HEK293 (cell line): ENCODE results near the gene SIX2.

Source experiments
- CTCF ChIA-PET: fragments of 350-600 bp; formaldehyde crosslinking; extraction: SDS; loops from one replicate; lab custom pipeline; 2021; ENCODE audit warnings: antibody characterized with exemption; lab: Yijun Ruan, JAX
- POLR2A ChIA-PET: fragments of 300-600 bp; formaldehyde crosslinking; extraction: SDS; loops from one replicate; lab custom pipeline; 2020; ENCODE audit warnings: antibody characterized with exemption, inconsistent platforms; lab: Yijun Ruan, JAX
- H3K27ac ChIP-seq: fragments of 200-500 bp; sonication (Bioruptor generic); 2 replicates; pipeline ENCODE4 v1.5.1; 2014; ENCODE audit warnings: low read depth, low read length, control low read depth, inconsistent platforms; ENCODE audit errors: extremely low read depth
- H3K36me3 ChIP-seq, 2 experiments: fragments of 200-500 bp in 1 of 2; sonication (Bioruptor generic) in 1 of 2; 1 replicate in 1 of 2; 2 replicates in 1 of 2; pipeline ENCODE4 v1.5.1; 2014 to 2017; ENCODE audit warnings: inconsistent platforms in 2 of 2, low read length in 2 of 2; ENCODE audit not compliant: control insufficient read depth in 2 of 2, insufficient read depth in 1 of 2
- H3K4me1 ChIP-seq: fragments of 200-500 bp; sonication (Bioruptor generic); 2 replicates; pipeline ENCODE4 v1.5.1; 2014; ENCODE audit warnings: mild to moderate bottlenecking, low read length, inconsistent platforms; ENCODE audit not compliant: control insufficient read depth, insufficient read depth
- H3K4me3 ChIP-seq: 2 replicates; pipeline ENCODE4 v1.5.1; 2011; ENCODE audit warnings: low read depth, mild to moderate bottlenecking, control low read depth, low read length, moderate library complexity
- H3K9me3 ChIP-seq: fragments of 200-500 bp; sonication (Bioruptor generic); 2 replicates; pipeline ENCODE4 v1.5.1; 2014; ENCODE audit warnings: low read depth, low read length, inconsistent platforms; ENCODE audit not compliant: control insufficient read depth, insufficient read depth
- FEZF1 ChIP-seq: fragments of 450-650 bp; formaldehyde crosslinking; IDR thresholded peaks from 2 replicates; pipeline ENCODE4 v1.5.1; 2016; ENCODE audit warnings: missing biosample characterization, missing genetic modification characterization
- MZF1 ChIP-seq: fragments of 450-650 bp; formaldehyde crosslinking; IDR thresholded peaks from 2 replicates; pipeline ENCODE4 v1.5.1; 2017; ENCODE audit warnings: missing biosample characterization, missing genetic modification characterization, borderline replicate concordance
- OSR2 ChIP-seq: fragments of 450-650 bp; formaldehyde crosslinking; IDR thresholded peaks from 2 replicates; pipeline ENCODE4 v1.5.1; 2016; ENCODE audit warnings: missing biosample characterization, missing genetic modification characterization
- OVOL3 ChIP-seq: fragments of 450-650 bp; formaldehyde crosslinking; IDR thresholded peaks from 2 replicates; pipeline ENCODE4 v1.5.1; 2016; ENCODE audit warnings: missing biosample characterization, missing genetic modification characterization
- PBX3 ChIP-seq: sonication (generic); formaldehyde crosslinking; IDR thresholded peaks from 2 replicates; pipeline ENCODE4 v1.8.1; 2022; ENCODE audit warnings: mild to moderate bottlenecking, moderate library complexity, missing genetic modification reagents
- REST ChIP-seq: fragments of 450-650 bp; formaldehyde crosslinking; IDR thresholded peaks from 2 replicates; pipeline ENCODE4 v1.5.1; 2016; ENCODE audit warnings: missing biosample characterization, missing genetic modification characterization
- SETDB1 ChIP-seq: IDR thresholded peaks from one replicate; pipeline ENCODE4 v1.6.1; 2017; ENCODE audit warnings: mild to moderate bottlenecking, low read length, moderate library complexity, mixed read lengths; ENCODE audit not compliant: insufficient read length
- ZBTB44 ChIP-seq: fragments of 450-650 bp; IDR thresholded peaks from 2 replicates; pipeline ENCODE4 v1.5.1; 2018; ENCODE audit warnings: missing biosample characterization, mild to moderate bottlenecking, missing genetic modification characterization
- ZBTB6 ChIP-seq: fragments of 450-650 bp; formaldehyde crosslinking; IDR thresholded peaks from 2 replicates; pipeline ENCODE4 v1.5.1; 2017; ENCODE audit warnings: missing biosample characterization, missing genetic modification characterization
- ZFP69B ChIP-seq: fragments of 450-650 bp; formaldehyde crosslinking; IDR thresholded peaks from 2 replicates; pipeline ENCODE4 v1.5.1; 2016; ENCODE audit warnings: missing biosample characterization, missing genetic modification characterization
- ZNF223 ChIP-seq: fragments of 450-650 bp; formaldehyde crosslinking; IDR thresholded peaks from 2 replicates; pipeline ENCODE4 v1.5.1; 2016; ENCODE audit warnings: missing biosample characterization, missing genetic modification characterization
- ZNF26 ChIP-seq: fragments of 450-650 bp; formaldehyde crosslinking; IDR thresholded peaks from 2 replicates; pipeline ENCODE4 v1.5.1; 2016; ENCODE audit warnings: missing biosample characterization, missing genetic modification characterization
- ZNF626 ChIP-seq: fragments of 450-650 bp; sonication (Bioruptor Pico); formaldehyde crosslinking; IDR thresholded peaks from 2 replicates; pipeline ENCODE4 v1.5.1; 2018; ENCODE audit warnings: missing biosample characterization, missing genetic modification characterization, inconsistent platforms

SIX2 gene

GRCh38 chr2:45003579-45004551, 5.4 kb downstream of the SIX2 start (continued):
- no peak for TF ChIP-seq ZBTB6
- no peak for TF ChIP-seq REST (tag by site-specific recombination)
- no peak for TF ChIP-seq ZFP69B (tag by site-specific recombination)
- TF ChIP-seq ZBTB44 (tag by site-specific recombination) = no peak
- no peak for TF ChIP-seq OVOL3
- no peak for TF ChIP-seq PBX3 (CRISPR knock-in tag)

- ChIA-PET POLR2A (no interaction called here), CTCF (no interaction called here)
- no peaks in the 10 kb centered on the region for H3K4me1 ChIP-seq
- no peak overlapping the region for H3K27ac ChIP-seq
- TF ChIP-seq ZNF223 = no peak
- no peak for TF ChIP-seq MZF1
- no peak for TF ChIP-seq OSR2 (tag by site-specific recombination)
- no peak for TF ChIP-seq SETDB1
- no peak for TF ChIP-seq ZNF626 (tag by site-specific recombination)
- no peak for TF ChIP-seq FEZF1 (tag by site-specific recombination)
- TF ChIP-seq ZNF26 = no peak
- H3K4me3 ChIP-seq = no peak overlapping the region
- H3K36me3 ChIP-seq = no peaks in the 10 kb centered on the region
- H3K9me3 ChIP-seq = no peaks in the 10 kb centered on the region
Observed at GRCh38 chr2:45002686-45003085, 6.6 kb downstream of the SIX2 start.
